Prostate gland (tissue), 2 donors: ENCODE results near the gene CWC25.

ENCODE experiments used
- CTCF ChIP-seq, 4 experiments: fragments of 200-600 bp in 2 of 4; fragments of 450-650 bp in 2 of 4; sonication (generic) in 2 of 4; IDR thresholded peaks; 1 replicate in 3 of 4; 2 replicates in 1 of 4; pipeline ENCODE4 v1.5.1; 2016 to 2019; ENCODE audit warnings: antibody characterized with exemption in 4 of 4, mild to moderate bottlenecking in 2 of 4, moderate library complexity in 2 of 4
- POLR2A ChIP-seq: fragments of 450-650 bp; IDR thresholded peaks from one replicate; pipeline ENCODE4 v1.6.1; 2016; ENCODE audit warnings: antibody characterized with exemption, mild to moderate bottlenecking

GRCh38 chr17:38789185-38789584 is 35.9 kb downstream of the CWC25 start:
- TF ChIP-seq CTCF (IDR thresholded peaks at IDR 0.05) (no peak), POLR2A (no peak)
